GM19035 (cell line): Measurements from ENCODE around the gene MGMT.

Source experiments
- ATAC-seq: cut with Tn5 transposase; IDR thresholded peaks from one replicate; pipeline ENCODE4 v1.9.1; 2021; ENCODE audit not compliant: unreplicated experiment

MGMT gene

DNA sequence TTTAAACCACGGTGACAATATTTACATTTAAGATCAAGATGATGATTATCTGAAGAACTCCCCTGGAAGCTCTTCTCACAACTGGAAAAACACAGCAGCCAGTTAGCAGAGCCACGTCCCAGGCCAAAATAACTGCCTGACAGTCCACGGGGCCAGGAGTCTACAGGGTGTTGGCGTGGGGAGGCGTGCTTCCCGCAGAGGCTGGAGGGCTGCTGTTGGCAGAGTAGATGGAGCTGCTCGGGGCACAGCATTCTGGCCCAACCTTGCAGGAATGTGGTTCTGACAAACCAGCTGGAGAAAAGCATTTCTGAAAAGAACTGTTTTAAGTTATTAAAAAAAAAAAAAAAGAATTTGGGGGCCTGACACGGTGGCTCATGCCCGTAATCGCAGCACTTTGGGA lies 319.2 kb downstream of the MGMT start:
- no peak for ATAC-seq

- ATAC-seq, result no peak
Observed at GRCh38 chr10:129787557-129787956, 320.5 kb downstream of the MGMT start.

DNA sequence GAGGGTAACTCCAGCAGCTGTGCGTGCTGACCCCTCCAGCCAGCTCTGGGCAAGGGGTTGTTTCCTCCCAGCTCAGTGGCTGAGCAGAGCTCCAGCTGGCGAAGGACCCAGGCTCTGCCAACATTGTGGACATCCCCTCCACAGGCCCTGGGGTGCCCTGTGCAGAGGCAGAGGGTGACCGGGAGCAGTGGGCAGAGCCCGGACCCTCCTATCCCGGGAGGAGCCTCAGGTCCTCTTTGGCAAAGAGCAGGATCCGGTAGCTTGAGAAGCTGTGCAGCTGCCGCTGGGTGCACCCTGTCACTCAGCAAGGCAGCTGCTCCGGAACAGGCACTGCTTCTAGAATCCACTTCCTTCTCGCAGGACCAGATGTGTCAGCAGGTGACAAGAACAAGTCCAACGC lies 321.2 kb downstream of the MGMT start:
- ATAC-seq, result no peak

DNA sequence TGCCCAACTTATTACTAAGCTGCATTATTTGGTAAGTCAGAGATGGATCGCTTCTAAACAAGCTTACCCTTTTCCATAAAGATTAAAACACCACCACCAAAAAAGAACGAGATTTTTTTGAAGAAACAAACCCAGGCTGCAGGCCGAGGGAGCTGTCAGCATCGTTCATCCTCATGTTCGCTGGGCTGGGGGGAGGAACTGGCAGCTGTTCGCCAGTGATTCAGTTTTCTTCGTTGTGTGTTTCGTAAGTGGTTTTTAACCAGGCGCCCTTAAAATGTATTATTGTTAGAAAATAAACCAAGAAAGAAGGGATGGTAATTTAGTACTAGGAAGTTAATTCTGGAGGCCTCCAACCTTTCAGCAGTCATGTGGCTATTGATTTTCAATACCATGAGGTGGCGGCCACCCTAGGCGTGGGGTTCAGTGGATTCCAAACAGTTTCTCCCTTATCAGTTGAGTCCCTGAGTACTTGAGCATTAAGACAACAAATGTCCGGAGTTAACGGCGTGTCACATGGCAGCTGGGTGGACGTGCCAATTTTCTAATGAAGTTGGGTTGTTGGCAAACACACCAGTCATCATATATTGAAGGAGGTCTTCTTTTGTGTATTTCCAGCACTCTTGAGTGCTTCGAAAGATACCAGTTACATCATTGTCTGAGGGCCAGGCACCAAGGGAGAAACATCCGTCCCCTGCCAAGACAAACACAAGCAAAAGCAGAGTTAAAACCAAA lies 323.8 kb downstream of the MGMT start:
- ATAC-seq, result no peak

DNA sequence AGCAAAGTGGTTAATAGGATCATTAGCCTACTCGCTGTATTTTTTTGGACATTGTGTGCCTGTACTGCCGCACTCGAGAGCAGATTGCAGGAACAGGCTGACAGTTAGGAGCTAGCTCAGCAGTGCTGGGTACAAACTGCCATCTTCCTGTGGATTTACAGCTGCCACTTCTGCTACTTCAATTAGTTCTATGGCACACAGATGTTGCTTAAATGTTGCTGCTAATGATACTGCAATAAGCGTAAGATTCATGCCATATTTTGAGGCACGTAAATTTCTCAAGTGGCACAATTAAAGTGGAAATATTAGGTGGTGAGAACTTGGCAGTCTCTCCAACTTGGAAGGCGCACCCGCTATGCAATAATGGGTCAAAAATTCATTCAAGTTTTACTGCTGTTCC lies 325.1 kb downstream of the MGMT start:
- ATAC-seq, result no peak

DNA sequence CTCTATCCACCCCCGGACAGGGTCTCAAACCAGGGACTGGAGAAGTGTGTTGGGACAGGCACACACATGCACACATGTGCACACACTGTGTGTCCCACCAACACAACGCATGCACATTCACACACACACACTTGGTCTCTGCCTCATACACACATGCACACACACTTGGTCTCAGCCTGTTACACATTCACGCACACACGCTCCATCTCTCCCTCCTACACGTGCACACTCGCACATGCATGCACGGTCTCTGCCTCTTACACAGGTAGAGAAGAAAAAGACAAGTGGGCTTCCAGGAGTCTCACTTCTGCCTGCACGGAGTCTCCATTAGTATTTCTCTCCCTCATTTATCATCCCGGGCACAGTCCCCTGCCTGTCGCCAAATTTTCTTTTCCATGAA lies 325.8 kb downstream of the MGMT start:
- no peak for ATAC-seq

DNA sequence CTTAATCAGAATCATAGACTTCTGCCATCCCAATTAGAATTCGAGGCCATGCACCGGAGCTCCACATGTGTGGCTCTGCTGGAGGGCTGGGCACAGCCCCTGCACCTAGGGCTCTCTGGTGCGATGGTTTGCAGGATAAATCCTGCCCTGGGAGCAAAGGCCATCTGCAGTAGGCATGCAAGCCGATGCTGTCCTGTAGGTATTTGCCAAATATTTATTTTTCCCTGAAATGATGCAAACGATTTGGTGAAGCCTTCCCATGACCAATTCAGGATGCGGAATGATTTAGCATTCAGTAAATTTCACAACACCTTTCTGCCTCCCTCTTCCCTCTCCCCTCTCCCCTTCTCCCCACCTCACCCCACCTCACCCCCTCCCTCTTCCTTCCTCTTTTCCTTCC lies 326.4 kb downstream of the MGMT start:
- ATAC-seq, result no peak

DNA sequence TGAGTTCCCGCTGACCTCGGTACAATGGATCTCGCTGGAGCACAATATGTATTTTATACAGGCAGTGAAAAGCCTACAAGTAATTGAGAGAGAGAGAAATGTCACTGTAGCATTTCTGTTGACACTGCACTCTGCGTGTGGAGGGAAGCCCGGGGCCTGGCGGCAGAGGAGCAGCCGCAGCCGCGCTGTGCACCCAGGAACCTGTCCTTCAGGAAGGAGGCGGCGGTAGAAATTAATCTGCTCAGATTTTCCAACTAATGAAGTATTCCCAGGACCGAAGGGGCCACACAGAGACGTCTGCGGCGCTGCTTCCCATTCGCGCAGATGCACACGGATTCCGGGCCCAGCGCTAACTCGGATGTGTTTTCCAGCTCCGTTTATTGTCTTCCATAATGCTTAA lies 327.0 kb downstream of the MGMT start:
- ATAC-seq, result no peak

GRCh38 chr10:129796710-129797420 lies 329.8 kb downstream of the MGMT start:
- no peak for ATAC-seq

DNA sequence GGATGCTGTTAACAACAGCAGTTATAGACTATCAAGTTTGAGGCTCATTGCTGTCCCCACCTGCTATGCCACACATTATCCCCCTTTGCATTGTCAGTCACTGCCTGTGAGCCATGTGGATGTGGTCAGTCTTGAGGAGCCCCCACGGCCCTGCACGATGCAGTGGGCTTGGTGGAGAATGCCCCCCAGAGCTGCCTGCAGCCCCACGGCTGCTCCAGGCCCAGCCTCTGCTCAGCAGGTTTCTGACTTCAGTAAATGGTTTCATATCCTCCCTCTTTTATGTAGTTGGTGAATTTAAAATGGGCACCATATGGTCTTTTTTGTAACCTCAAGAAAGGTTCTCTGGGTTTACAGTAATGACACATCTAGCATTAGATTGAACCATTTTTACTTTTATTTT lies 332.9 kb downstream of the MGMT start:
- ATAC-seq, result no peak

GRCh38 chr10:129800796-129801340 lies 333.8 kb downstream of the MGMT start:
- no peak for ATAC-seq

DNA sequence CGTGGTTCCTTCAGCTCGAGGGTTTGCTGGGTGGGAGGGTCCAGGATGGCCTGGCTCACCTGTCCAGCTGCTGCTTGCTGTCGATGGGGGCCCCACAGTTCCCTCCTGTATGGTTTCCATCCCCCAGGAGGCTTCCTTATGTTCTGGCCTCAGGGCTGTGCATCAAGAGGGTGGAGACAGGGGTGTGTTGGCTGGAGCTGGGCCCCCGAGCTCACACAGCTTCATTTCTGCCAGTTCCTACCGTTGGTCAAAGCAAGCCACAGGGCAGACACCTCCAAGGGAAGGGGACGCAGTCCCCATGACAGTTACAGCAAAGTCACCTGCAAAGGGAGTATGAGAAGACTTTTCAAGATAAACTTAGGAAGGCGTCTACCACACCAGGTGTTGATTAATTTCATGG lies 340.2 kb downstream of the MGMT start:
- no peak for ATAC-seq

GRCh38 chr10:129808092-129808983 lies 341.3 kb downstream of the MGMT start:
- no peak for ATAC-seq

DNA sequence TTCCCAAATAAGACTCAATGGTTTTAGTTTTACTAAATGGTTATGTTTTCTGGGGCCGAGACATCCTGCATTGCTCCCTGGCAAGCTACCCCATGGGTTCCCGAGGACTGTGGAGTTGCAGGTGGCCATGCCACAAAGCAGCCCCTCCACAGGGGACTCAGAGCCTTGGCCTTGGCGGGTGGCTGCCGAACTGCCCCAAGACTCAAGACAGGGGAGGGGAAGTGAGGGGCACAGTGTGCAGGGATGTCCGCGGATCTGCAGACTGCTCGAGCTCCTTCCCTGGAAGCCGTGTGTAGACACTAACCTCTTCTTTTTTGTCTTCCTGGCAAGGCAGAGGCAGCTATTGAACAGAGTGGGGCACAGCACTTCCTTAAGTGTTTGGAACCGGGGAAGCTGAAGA lies 342.4 kb downstream of the MGMT start:
- no peak for ATAC-seq

GRCh38 chr10:129809841-129810240 lies 342.8 kb downstream of the MGMT start:
- ATAC-seq, result no peak

DNA sequence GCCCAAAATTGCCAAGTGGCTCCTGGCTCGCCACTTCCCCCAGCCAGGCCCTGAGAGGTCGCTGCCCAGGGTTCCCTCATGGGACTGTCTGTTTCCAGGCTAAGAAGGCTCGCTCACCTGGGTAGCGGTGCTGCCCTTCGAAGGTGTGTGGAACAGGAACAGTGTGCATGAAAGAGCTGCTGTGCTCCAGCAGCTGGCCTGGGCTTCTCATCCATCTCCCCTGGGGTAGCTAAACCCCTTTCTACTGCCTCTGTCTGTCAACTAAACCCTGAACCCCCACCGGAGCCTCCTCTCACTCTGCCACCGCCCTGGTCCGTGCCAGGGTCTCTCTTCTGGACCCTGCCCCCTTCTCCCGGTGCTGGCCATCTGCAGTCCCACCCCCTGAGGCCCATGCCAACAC lies 344.2 kb downstream of the MGMT start:
- no peak for ATAC-seq

DNA sequence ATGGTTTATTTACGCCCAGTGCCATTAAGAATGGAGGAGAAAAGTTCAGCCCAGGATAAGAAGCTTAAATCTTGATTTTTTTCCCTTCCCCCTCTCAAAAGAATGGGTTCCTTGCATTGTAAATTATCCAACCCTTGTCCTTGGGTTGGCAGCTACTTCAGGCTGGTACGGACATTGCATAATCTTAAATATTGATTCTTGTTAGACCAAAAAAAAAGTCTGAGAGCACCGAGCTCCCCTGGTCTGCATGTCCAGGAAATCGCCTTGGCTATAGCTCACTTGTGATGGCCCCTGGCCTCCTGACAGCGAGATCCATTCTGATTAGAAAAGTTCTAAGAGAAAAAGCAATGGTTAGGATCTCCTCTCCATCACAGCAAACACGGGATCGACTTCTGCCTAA lies 345.4 kb downstream of the MGMT start:
- ATAC-seq, result no peak

DNA sequence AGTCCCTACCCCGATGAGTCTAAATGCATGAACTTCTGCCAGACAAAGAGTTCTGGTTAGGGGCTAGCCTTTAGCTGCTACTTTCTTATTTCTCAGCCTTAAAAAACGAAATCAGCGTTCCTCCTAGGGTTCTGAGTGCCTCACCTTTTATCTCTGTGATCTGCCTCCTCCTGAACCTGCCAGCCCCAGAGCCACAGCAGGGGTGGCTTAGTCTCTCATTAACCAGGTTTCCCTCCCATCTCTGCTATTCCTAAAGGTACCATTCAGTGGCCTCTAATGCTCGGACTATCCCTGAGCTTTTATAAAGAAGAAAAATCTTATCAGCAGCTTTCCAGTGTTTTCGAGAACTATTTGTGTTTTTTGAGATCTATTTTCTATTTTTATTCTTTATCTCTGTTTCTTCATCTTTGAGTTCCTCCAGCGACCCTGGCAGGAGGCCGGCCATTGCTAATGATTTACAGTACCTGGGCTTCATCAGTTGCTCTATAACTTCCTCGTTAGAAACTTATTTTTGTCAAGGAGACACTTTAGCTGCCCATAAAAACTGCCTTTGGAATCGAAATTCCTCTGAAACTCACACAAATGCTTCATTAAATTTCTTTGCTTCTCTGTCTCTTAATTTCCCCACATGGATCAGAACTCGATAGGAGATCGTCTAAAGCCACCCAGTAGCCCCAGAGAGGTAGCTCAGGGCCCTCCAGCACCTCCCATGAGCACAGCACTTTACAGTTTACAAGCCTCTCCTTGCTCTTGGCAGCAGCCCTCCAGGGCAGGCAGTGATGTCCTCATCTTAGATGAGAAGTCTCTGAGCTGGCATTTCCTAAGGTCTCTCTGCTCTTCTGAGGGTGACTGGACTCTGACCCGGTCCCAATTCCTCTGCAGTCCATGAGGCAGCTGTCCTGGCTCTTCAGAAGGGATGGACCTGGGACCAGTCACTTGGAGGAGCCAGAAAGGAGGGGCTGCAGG lies 347.9 kb downstream of the MGMT start:
- ATAC-seq, result no peak

- ATAC-seq, result no peak
Observed at GRCh38 chr10:129815898-129816655, 349.0 kb downstream of the MGMT start.

- no peak for ATAC-seq
Observed at GRCh38 chr10:129816656-129817045, 349.6 kb downstream of the MGMT start.
